ENCODE results near the gene KCNN3.

Gene KCNN3

GRCh38 chr1:154720328-154721297 is 149.5 kb downstream of the KCNN3 start:
- TF ChIP-seq, protein P1, sequence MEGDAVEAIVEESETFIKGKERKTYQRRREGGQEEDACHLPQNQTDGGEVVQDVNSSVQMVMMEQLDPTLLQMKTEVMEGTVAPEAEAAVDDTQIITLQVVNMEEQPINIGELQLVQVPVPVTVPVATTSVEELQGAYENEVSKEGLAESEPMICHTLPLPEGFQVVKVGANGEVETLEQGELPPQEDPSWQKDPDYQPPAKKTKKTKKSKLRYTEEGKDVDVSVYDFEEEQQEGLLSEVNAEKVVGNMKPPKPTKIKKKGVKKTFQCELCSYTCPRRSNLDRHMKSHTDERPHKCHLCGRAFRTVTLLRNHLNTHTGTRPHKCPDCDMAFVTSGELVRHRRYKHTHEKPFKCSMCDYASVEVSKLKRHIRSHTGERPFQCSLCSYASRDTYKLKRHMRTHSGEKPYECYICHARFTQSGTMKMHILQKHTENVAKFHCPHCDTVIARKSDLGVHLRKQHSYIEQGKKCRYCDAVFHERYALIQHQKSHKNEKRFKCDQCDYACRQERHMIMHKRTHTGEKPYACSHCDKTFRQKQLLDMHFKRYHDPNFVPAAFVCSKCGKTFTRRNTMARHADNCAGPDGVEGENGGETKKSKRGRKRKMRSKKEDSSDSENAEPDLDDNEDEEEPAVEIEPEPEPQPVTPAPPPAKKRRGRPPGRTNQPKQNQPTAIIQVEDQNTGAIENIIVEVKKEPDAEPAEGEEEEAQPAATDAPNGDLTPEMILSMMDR (IDR thresholded peaks at IDR 0.05): no peak
- TF ChIP-seq ZFX (IDR thresholded peaks at IDR 0.05; ENCODE audit: borderline replicate concordance): no peak
- H3K27ac ChIP-seq: no peak overlapping the region

DNA sequence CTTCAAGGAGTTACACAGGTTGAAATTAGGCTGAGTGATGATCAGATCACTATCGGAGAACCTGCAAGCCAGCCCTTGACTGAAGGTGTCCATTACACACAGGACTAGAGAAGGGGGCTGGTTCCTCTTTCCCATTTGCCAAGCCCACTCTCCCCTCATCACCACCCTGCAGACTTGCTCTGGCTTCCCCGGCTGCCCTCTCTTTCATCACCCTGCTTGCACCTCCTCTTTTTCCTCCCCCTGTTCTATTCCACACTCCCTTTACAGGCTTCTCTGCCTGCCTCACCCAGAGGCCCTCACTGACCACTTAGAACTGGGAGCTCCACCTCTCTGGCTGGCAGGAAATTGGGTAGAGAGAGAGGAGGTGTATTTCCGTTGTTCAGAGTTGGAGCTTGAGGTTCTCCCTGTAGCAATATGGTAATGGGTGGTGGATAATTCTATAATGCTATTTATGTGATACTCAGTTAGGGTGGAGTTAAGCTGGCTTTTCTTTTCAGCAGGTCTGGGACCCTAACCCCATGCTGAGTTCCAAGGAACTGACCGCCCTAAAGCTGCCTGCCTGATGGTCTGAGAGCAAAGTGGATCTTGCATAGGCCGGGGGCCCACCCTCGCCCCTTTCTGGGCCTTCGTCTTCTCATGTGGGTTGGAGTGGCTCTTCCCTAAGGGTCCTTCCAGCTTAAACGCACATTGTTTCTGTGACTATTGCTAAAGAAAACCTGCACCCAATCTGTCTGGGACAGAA is 150.3 kb downstream of the KCNN3 start:
- TF ChIP-seq, protein P1 (IDR thresholded peaks at IDR 0.05): no peak
- TF ChIP-seq ZFX (IDR thresholded peaks at IDR 0.05; ENCODE audit: borderline replicate concordance): no peak
- no peak overlapping the region for H3K27ac ChIP-seq

GRCh38 chr1:154718566-154718965 is 151.5 kb downstream of the KCNN3 start:
- TF ChIP-seq, protein P1 (IDR thresholded peaks at IDR 0.05): no peak
- no peak for TF ChIP-seq ZFX (IDR thresholded peaks at IDR 0.05; ENCODE audit: borderline replicate concordance)
- H3K27ac ChIP-seq: no peak overlapping the region

DNA sequence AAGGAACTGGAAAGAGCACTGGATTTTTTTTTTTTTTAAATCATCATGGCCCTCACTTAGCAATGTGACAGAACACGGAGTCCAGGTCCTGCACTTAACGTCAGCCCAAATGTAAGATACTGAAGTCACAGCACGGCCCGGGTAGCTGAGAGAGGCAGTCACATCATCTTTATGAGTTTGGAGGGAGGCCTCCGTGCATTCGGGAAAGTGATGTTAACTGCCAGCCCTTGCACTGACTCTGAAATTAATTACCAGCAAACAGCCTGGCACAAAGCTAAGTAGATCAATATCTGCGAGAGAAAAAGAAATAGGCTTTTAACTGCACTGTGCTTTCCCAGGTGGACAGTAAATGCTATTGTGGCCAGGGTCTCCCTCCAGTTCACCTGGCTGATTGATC is 152.6 kb downstream of the KCNN3 start:
- H3K27ac ChIP-seq: no peak overlapping the region
- no peak for TF ChIP-seq ZFX (IDR thresholded peaks at IDR 0.05; ENCODE audit: borderline replicate concordance)
- TF ChIP-seq, protein P1 (IDR thresholded peaks at IDR 0.05): no peak

DNA sequence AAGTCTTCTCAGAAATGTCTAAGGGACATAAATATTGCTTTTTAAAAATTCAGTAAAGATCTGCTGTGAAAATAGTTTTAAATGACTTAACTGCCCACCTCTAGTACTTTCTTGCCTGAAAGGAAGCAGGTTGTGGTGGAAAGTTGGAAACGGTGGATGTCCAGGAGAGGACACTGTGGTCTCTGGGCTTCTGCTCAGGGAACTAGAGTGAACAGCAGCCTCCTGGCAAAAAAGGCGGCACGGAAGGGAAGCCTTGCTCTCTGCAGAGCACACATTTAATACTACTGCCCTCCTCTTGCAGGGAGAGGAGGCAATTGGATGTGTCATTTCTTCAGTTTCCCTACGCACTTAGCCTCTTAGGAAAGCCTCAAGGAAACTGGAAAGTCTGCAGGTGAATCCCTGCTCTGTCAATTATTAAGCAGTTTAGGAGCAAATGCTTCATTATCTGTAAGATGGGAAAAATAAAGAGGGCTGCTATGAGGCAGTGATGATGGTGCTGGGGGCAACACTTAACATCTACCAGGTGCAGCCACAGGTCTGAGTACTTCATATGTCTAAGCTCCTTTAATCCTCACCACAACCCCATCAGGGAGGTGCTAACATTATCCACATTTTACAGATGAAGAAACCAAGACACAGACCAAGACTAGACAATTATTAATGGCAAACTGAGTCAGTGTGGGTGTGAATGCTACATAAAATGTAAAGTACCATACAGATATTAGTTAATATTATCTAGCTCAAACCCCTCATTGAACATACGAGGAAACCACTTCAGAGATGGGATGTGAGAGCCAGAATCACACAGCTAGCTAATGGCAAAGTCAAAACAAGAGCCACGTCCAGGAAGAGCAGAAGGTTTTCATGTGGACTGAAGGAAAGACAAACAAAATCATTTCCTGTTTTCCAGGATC is 153.2 kb downstream of the KCNN3 start:
- no peak overlapping the region for H3K27ac ChIP-seq
- TF ChIP-seq, protein P1 (IDR thresholded peaks at IDR 0.05): no peak
- TF ChIP-seq ZFX (IDR thresholded peaks at IDR 0.05; ENCODE audit: borderline replicate concordance): no peak

- TF ChIP-seq ZFX (IDR thresholded peaks at IDR 0.05; ENCODE audit: borderline replicate concordance): no peak
- TF ChIP-seq, protein P1 (IDR thresholded peaks at IDR 0.05): no peak
- no peak overlapping the region for H3K27ac ChIP-seq
Observed at GRCh38 chr1:154716011-154716410, 154.1 kb downstream of the KCNN3 start.
